GM12872 (cell line): ENCODE results near the gene MRPL40.

Experiments
- TF ChIP-seq, protein P1 (sequence below): IDR thresholded peaks from 3 replicates; pipeline ENCODE4 v1.5.1; 2011; ENCODE audit warnings: low read depth, mild to moderate bottlenecking, low read length, moderate library complexity; ENCODE audit not compliant: insufficient read depth

Gene MRPL40

DNA sequence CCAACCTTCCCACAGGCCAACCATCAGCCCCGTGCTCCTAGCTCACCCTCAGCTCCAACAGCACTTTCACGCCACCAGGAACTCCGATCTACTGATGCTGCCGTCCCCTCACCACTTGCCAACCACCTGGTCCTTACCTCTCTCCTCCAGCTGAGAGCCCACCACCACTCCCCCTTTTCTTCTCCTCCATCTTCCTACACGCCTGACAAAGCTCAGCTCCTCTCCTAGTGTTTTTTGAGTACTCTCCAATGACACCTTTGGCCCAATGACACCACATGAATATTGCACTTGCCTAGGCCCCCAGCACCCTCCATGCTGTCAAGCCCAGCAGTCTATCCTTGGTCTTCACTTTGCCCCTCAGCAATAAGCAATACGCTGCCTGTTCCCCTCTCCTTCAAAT is 31.5 kb upstream of the MRPL40 start:
- TF ChIP-seq, protein P1, sequence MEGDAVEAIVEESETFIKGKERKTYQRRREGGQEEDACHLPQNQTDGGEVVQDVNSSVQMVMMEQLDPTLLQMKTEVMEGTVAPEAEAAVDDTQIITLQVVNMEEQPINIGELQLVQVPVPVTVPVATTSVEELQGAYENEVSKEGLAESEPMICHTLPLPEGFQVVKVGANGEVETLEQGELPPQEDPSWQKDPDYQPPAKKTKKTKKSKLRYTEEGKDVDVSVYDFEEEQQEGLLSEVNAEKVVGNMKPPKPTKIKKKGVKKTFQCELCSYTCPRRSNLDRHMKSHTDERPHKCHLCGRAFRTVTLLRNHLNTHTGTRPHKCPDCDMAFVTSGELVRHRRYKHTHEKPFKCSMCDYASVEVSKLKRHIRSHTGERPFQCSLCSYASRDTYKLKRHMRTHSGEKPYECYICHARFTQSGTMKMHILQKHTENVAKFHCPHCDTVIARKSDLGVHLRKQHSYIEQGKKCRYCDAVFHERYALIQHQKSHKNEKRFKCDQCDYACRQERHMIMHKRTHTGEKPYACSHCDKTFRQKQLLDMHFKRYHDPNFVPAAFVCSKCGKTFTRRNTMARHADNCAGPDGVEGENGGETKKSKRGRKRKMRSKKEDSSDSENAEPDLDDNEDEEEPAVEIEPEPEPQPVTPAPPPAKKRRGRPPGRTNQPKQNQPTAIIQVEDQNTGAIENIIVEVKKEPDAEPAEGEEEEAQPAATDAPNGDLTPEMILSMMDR = no peak

DNA sequence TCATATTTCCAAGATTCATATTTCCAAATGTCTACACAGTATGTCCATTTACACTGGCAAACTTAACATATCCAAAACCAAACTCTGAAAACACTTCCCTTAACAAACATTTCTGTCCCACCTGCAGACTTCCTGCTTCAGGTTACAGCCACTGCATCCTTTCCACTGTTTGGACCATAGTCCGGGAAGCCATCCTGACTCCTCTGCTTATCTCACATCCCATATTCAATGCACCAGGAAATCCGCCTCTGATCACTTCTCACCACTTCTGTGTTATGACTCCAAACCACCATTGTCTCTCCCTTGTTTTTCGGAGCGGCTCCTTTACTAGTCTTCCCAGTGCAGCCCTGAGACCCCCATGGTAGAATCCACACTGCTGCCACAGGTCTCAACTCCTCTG is 30.9 kb upstream of the MRPL40 start:
- TF ChIP-seq, protein P1 = no peak

DNA sequence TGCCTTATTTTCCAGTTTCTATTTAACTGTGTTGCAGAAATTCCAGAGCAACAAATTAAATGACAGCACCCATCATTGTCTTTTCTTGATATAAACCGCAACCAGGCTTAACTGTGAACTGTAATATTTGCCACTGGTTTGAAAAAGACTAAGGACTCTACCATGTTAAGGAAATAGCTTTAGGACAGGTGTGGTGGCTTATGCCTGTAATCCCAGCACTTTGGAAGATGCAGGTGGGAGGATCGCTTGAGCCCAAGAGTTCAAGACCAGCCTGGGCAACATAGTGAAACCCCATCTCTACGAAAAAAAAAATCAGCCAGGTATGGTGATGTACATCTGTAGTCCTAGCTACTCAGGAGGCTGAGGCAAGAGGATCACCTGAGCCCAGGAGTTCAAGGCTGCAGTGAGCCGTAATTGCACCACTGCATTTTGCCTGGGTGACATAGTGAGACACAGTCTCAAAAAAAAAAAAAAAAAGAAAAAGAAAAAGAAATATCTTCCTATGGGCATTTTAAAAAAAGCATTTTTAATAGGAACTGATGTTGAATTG is 29.6 kb upstream of the MRPL40 start:
- TF ChIP-seq, protein P1 = no peak

DNA sequence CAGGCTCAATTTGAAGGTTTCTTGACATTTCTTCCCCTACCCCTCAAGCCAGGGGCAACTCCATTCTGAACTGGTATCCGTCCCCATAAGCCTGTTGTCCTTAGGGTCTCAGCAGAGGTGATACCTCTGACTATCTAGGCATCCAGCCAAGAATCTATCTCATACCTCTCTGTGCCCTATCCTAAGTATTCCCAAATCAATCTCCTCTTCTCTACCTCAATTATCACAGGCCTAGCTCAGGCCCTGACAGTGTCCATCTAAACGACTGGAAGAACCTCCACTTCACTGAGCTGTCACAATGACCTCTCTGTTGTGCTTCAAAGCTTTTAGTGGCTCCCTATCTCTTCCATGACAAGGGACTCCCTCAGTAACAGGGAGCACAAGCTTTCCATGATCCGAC is 27.7 kb upstream of the MRPL40 start:
- TF ChIP-seq, protein P1 = no peak

DNA sequence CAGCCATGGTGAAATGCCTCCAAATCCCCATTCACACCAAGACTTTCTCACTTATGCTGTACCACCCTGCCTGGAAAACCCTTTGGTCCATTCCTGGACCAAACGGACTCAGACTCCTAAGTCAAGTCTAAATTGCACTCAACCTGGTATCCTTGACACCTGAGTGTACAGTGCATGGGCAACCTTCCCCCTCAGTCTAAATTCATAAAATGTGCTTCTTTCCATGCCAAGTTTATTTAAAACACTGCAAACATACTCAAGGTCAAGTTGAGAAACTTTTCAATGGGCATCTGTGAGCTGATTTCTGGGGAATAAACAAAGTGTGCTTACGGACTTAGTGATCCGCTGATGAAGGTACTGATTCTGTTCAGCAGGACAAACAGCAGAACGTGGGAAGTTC is 27.2 kb upstream of the MRPL40 start:
- TF ChIP-seq, protein P1 = no peak

DNA sequence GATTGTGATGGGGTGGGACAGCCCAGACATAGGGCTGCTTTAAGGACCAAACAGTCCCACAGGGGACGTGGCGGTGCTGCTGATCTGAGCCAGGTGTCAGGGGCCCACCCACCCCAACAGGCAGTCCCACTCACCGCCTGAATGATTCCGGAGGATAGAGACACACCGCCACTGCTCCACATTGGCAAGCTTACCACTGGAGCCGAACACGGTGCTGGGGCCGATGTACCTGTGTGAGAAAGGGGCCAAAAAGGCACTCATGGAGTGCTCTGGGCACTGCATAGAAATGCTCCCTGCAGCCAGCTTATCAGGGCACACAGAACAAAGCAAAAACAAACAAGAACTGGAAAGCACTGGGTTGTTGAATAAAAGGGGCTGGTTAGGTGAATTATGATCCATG is 26.7 kb upstream of the MRPL40 start:
- TF ChIP-seq, protein P1 = no peak

DNA sequence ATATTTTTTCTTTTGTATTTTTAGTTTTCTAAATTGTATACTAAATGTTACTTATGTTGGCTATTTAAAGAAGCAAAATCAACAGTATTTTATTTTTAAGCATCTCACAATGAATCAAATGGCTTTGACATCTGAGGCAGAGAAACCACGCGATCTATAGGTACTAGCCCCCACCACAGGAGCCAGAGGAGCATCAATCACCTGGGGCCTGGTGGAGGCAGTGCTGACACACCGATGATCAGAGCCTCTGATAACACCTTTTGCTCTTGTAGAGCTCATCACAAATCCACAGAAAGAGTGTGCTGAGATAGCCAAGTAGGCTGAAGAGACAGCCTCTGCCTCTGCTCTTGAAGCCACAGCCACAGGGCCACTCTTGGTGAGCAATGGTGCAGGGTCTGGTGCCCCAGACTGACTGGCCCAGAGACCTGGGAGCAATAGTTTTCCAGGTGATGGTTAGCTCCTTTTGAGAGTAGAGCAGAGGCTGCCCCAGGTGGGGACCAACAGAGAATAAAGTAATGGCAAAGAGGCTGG is 26.0 kb upstream of the MRPL40 start:
- TF ChIP-seq, protein P1 = no peak

DNA sequence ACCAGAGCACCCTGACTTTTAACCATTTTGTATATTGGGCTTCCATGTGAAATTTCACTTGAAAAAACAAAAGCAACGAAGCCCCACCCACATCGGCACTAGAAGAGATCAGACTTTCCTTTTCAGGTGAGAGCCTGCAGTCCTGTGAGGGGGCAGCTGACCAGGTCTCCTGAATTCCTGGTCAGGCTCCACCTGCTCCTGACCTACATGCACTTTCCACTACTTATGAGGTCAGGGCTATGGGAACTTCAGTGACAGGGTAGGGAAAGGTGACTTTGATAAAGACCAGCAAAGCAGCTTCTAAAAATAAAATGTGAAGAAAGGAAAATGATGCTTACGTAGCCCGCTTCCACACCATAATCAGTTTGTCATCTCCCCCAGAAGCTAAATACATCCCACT is 25.5 kb upstream of the MRPL40 start:
- TF ChIP-seq, protein P1 = no peak
